GM10266 (cell line): ENCODE results near the gene OTP.

ENCODE experiments used
- DNase-seq: peaks from one replicate; pipeline ENCODE4 v3.0.0; 2012; ENCODE audit errors: extremely low spot score
- TF ChIP-seq, protein P1 (sequence below): IDR thresholded peaks from 2 replicates; pipeline ENCODE4 v1.5.1; 2012; ENCODE audit warnings: mild to moderate bottlenecking, low read depth; ENCODE audit not compliant: control insufficient read depth, insufficient read depth; ENCODE audit errors: missing control alignments

The OTP gene

DNA sequence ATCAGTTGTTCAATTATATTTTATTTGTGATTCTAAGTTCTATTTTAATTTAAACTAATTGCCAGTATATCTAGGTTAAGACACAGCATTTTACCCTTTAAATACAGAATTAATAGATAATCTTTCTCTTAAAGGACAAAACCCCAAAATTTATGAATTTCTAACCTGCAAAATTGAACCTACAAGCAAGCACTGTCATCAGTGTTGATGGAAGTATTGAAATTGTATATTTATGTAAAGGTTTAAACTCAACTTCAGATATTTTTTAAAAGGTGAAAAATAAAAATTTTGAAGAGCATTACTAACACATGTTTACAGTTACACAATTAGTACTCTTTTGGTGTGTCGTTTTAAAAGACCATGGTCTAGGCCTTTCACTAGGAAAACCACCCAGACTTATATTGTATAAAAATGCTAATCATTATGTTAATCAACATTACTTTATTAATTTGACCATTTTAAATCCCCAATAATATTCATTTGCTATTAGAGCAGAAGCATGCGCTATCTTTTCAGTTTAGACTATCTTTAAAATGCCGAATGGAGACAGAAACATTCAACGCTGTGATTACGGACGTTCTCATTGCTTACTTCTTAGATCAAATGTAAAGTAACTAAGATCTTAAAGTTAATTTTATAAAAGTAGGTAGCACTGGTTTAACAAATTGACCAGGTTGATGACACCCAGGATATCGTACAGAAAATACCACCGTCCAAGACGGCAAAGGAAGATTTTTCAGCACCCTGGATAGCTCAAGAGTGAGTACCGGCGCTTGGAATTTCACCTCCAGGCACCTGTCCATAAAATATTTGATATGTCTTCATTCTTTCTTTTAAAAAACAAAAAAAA is 3.2 kb downstream of the OTP start:
- TF ChIP-seq, protein P1, sequence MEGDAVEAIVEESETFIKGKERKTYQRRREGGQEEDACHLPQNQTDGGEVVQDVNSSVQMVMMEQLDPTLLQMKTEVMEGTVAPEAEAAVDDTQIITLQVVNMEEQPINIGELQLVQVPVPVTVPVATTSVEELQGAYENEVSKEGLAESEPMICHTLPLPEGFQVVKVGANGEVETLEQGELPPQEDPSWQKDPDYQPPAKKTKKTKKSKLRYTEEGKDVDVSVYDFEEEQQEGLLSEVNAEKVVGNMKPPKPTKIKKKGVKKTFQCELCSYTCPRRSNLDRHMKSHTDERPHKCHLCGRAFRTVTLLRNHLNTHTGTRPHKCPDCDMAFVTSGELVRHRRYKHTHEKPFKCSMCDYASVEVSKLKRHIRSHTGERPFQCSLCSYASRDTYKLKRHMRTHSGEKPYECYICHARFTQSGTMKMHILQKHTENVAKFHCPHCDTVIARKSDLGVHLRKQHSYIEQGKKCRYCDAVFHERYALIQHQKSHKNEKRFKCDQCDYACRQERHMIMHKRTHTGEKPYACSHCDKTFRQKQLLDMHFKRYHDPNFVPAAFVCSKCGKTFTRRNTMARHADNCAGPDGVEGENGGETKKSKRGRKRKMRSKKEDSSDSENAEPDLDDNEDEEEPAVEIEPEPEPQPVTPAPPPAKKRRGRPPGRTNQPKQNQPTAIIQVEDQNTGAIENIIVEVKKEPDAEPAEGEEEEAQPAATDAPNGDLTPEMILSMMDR = no peak
- DNase-seq = no peak

DNA sequence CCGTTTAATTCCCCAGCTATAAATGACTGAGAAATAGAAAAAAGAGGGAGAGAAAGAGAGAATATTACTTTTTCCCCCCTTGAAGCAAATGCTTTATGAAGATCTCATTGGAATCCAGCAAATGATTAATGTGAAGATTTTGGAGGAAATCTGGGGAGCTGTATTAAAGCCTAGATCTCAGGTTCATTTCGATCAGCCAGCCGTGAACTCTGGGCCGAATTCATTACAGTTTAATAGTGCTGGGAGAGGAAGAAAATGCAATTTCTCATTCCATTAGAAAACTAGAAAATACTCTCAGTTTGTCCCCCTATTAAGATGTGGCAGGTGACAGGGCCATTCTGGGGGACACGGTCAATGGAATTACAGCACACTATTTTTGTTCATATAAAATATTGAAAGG is 4.8 kb downstream of the OTP start:
- TF ChIP-seq, protein P1 = no peak
- DNase-seq = no peak

DNA sequence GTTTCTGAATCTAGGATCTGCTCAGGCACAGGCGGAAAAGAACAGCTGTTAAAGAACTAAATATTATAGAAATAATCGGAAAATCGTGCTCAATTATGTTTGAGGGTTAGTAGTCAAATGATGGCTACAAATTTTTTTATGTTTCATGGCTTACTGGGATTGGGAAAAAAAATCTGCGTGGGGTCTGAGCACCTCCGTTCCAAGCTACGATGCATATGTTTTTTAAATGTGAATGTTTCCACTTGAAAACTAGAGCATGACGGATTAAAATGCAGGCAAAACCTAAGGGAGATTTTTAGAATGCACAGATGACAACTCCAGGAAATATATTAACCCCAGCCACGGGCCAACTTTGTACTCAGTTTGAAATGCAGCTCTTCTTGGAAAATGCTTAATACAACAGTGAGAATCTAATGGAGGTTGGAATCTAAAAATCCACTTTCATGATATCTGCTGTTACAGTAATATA is 5.3 kb downstream of the OTP start:
- DNase-seq = no peak
- TF ChIP-seq, protein P1 = no peak

DNA sequence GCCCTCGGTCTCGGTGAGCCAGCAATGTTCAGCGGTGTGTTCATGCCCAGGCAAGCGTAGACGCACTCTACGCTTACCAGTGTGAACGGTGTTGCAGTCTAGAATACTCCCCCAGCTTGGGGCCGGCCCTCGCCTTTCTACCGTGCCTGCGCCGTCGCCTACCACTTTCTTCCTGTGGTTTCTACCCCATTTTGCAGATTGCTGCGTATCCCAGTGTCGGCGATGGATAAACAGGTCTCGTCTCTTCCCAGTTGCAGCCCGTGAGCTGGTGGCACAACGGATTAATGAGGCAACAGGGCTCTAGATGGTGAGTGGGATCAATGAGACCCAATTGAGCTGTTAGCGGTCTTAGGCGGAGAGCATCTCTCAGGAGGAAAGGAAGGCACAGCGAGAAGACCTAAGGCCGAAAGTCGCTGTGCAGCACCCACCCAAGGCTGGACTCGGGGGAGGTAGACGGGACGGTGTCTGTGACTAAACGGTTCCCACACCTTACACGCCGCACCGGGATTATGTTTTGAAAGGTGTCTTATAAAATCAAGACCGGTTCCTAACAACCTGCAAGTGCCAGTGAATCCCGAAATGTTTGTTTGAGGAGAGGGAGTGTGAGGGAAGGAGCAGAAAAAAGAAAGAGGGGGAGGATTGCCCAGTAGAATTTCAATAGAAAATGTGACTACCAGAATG is 5.8 kb downstream of the OTP start:
- TF ChIP-seq, protein P1 = no peak
- no peak for DNase-seq

DNA sequence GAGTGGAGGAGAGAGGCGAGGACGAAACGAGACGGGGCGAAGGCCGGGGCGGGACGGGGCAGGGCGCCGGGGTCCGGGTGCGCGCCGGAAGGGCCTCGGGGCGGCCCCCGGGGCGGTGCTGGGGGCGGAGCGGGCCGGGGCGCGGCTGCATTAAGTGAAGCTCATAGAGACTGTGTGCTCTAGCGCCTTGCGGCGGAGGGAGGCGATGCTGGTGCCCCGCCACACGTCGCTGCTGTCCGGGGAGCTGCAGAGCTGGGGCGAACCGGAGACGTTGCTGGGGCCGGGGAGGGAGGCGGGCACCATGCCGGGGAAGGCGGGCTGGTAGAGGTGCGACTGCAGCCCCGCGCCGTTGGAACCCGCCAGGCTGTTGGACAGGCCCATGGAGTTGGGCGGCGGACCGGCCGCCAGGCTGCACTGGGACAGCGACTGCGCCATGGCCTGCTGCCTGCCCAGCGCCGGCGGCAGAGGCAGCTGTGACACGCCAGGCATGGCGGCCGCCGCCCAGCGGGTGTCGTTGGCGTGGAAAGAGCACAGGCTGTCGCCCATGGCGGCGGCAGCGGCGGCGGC is 8.3 kb downstream of the OTP start:
- DNase-seq = peak; percentile 91
- TF ChIP-seq, protein P1 = peak; percentile 58

DNA sequence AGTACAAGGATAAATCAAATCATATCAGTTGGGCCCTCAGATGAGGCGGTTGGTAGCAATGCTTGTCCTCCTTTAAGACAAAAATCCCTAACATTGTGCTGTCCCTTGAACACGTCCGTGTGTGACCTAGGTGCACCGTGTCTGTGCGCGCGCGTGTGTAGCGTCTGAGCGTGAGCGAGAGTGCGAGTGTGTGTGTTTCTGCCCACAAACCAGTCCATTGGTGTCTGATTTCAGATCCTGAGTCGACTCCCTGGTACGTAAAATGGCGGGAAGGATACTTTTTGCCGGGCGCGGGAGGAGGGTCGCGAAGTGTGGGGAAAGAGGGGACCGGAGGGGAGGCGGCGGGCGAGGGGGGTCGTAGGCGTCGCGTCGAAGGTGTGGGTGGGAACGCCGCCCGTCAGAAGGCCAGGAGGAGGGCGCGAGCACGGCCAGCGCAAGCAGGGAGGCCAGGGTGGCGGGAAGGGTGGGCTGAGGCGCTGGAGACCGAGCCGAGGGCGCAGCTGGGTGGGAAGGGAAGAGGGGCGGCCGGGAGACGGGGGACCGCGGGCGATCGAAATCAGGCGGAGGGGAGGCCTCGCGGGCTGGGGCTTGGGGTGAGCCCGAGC is 8.9 kb downstream of the OTP start:
- TF ChIP-seq, protein P1 = no peak
- no peak for DNase-seq
